Gastroesophageal sphincter (tissue), 3 donors: ENCODE data around the gene PREP.

Experiments used
- CTCF ChIP-seq, 4 experiments: fragments of 200-600 bp in 2 of 4; fragments of 450-650 bp in 2 of 4; sonication (generic) in 1 of 4; IDR thresholded peaks; one replicate each; pipeline ENCODE4 v1.5.1; 2017 to 2019; ENCODE audit warnings: antibody characterized with exemption in 4 of 4, mild to moderate bottlenecking in 2 of 4, moderate library complexity in 2 of 4
- POLR2A ChIP-seq, 2 donors: fragments of 450-650 bp; IDR thresholded peaks; one replicate each; pipeline ENCODE4 v1.6.1; 2017; ENCODE audit warnings: antibody characterized with exemption in 2 of 2, mild to moderate bottlenecking in 2 of 2, moderate library complexity in 1 of 2
- POLR2AphosphoS5 ChIP-seq: sonication (generic); formaldehyde crosslinking; IDR thresholded peaks from one replicate; pipeline ENCODE4 v1.6.1; 2017; ENCODE audit warnings: antibody characterized with exemption

- TF ChIP-seq CTCF (IDR thresholded peaks at IDR 0.05): no peak
- TF ChIP-seq POLR2A (IDR thresholded peaks at IDR 0.05): no peak
- TF ChIP-seq POLR2AphosphoS5: no peak
Measured at GRCh38 chr6:105344881-105345370, 58.0 kb downstream of the PREP start.
